SU-DHL-6 (cell line): ENCODE data around the gene ETV3L.

Experiments
- EZH2phosphoT487 ChIP-seq: fragments of 200-600 bp; sonication (generic), shearing (Covaris generic); conservative IDR thresholded peaks from 2 replicates; pipeline ENCODE4 v1.6.1; 2018; ENCODE audit warnings: mild to moderate bottlenecking, antibody characterized with exemption, low read length, moderate library complexity, mixed read lengths
- TF ChIP-seq, protein P1 (sequence below): fragments of 200-600 bp; sonication (generic); IDR thresholded peaks from one replicate; pipeline ENCODE4 v1.5.1; 2017; ENCODE audit warnings: antibody characterized with exemption, mild to moderate bottlenecking, low read length, moderate library complexity; ENCODE audit not compliant: insufficient read depth, poor library complexity, severe bottlenecking

DNA sequence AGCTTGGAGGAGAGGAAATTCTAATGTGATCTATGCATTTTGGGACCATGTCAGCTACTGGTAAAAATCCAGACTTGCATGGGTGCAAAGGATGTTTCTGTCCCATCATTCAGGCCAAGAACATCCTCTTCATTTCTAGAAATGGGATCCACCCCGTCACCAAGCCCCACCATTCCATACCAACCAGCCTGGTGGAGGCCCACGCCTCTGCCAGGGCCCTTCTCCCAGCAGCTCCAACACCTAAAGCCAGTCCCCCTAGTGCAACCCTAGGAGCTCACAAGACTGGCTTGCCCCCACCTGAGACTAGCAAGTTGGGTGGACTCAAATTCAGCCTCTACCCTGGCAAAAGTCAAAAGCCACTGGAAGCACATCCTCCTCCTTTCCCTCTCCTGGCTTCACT lies 55.9 kb downstream of the ETV3L start:
- TF ChIP-seq, protein P1, sequence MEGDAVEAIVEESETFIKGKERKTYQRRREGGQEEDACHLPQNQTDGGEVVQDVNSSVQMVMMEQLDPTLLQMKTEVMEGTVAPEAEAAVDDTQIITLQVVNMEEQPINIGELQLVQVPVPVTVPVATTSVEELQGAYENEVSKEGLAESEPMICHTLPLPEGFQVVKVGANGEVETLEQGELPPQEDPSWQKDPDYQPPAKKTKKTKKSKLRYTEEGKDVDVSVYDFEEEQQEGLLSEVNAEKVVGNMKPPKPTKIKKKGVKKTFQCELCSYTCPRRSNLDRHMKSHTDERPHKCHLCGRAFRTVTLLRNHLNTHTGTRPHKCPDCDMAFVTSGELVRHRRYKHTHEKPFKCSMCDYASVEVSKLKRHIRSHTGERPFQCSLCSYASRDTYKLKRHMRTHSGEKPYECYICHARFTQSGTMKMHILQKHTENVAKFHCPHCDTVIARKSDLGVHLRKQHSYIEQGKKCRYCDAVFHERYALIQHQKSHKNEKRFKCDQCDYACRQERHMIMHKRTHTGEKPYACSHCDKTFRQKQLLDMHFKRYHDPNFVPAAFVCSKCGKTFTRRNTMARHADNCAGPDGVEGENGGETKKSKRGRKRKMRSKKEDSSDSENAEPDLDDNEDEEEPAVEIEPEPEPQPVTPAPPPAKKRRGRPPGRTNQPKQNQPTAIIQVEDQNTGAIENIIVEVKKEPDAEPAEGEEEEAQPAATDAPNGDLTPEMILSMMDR = no peak
- TF ChIP-seq EZH2phosphoT487 = no peak
